Sigmoid colon (tissue), 4 donors: ENCODE results near the gene NTN1.

Source experiments
- CTCF ChIP-seq, 4 experiments: fragments of 450-650 bp in 3 of 4; fragments of 200-600 bp in 1 of 4; IDR thresholded peaks; one replicate each; pipeline ENCODE4 v1.5.1; 2016 to 2019; ENCODE audit warnings: antibody characterized with exemption in 4 of 4, mild to moderate bottlenecking in 3 of 4, moderate library complexity in 2 of 4
- EP300 ChIP-seq, 4 donors: sonication (generic); formaldehyde crosslinking; IDR thresholded peaks; one replicate each; pipeline ENCODE4 v1.6.1; 2017; ENCODE audit warnings: antibody characterized with exemption in 4 of 4
- POLR2A ChIP-seq, 2 donors: fragments of 450-650 bp; IDR thresholded peaks; one replicate each; pipeline ENCODE4 v1.6.1; 2016; ENCODE audit warnings: antibody characterized with exemption in 2 of 2, mild to moderate bottlenecking in 2 of 2, moderate library complexity in 2 of 2
- POLR2AphosphoS5 ChIP-seq, 4 donors: sonication (generic); formaldehyde crosslinking; IDR thresholded peaks; one replicate each; pipeline ENCODE4 v1.6.1; 2017; ENCODE audit warnings: antibody characterized with exemption in 4 of 4

- TF ChIP-seq CTCF (IDR thresholded peaks at IDR 0.05) (no peak), POLR2AphosphoS5 (IDR thresholded peaks at IDR 0.05) (no peak), POLR2A (IDR thresholded peaks at IDR 0.05) (no peak), EP300 (IDR thresholded peaks at IDR 0.05) (no peak)
Observed at GRCh38 chr17:9258115-9259015, 237.1 kb downstream of the NTN1 start.
